Ovary (tissue), 3 donors: ENCODE measurements around the gene USP9X.

ENCODE experiments used
- CTCF ChIP-seq, 3 donors: fragments of 450-650 bp in 2 of 3; fragments of 200-600 bp in 1 of 3; IDR thresholded peaks; one replicate each; pipeline versions ENCODE4 v1.5.1 to v1.8.0; 2016 to 2022; ENCODE audit warnings: antibody characterized with exemption in 3 of 3, mild to moderate bottlenecking in 1 of 3
- EP300 ChIP-seq: sonication (generic); formaldehyde crosslinking; IDR thresholded peaks from one replicate; pipeline ENCODE4 v1.6.1; 2017; ENCODE audit warnings: antibody characterized with exemption
- POLR2A ChIP-seq: fragments of 450-650 bp; IDR thresholded peaks from one replicate; pipeline ENCODE4 v1.6.1; 2017; ENCODE audit warnings: antibody characterized with exemption, mild to moderate bottlenecking, moderate library complexity
- donor health status: DM: no; HTN: no; CAD: no.

GRCh38 chrX:41276661-41277506 lies 191.6 kb downstream of the USP9X start:
- TF ChIP-seq CTCF (IDR thresholded peaks at IDR 0.05) (no peak), POLR2A (no peak), EP300 (no peak)
